ENCODE data around the gene MYRF. TPM values are rescaled to one million over a fixed set of nuclear protein-coding genes. Genes with fewer than 3 reads are reported as not detected.

Gene MYRF
- total and polyA plus RNA-seq, 2 of the 13 experiments (the other 11 are each of a cell fraction or from before 2014, with no cell fraction given): 10.2 to 25.9 TPM

DNA sequence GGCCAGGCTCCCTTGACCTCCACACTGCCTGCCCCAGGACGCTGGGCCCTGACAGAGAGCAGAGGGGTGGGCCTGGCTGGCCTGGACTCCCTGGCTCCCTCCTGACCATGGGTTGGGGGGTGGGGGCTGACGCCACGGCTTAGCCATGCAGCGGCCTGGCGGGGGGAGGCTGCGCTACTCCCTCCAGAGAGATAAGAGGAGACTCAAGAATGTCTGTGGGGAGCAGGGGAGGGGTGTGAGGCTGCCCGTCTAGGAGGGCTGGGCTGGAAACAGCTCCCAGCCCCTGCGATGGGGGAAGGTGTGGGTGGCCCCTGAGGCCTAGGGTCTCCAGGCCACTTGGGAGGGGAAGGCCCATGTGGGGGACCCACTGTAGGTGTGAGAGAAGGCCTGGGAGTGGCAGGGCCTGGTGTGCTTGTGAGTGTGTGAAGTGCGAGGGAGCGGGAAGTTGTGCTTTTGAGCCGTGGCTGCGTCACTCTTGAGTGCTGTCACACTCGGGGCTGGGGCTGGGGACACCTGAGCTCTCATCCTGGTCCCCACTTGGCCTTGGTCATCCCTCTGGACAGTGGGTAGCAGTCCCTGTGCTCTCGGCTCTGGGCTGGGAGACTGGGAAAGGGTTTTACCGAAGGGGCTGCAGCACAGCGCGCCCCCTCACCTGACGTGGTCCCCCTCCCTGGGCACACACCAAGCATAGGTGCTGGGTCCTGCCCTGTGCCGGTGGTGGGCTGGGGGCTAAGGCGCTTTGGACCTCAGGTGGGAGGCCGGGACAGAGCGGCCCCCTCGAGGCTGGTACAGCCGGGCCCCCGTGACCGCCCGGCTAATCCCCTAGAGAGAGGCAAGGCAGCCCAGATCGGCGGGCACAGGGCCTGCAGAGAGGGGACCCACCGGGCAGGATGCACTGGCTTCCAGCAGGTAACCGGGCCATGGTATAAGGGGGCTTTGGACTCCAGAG lies 2.4 kb downstream of the MYRF start (continued):
- TF ChIP-seq ZNF691 (CRISPR knock-in tag; IDR thresholded peaks at IDR 0.05; ENCODE audit: borderline replicate concordance, low read depth) (0 out of 2 replicates have a peak, but pooled peaks have one; percentile 19), RBFOX2 (IDR thresholded peaks at IDR 0.05; ENCODE audit: low read depth, low read length) (peak; percentile 37; the same call in 1 of the 2 replicates), TOE1 (CRISPR knock-in tag; IDR thresholded peaks at IDR 0.05) (no peak), HNRNPL (IDR thresholded peaks at IDR 0.05; ENCODE audit: low read depth, low read length) (0 out of 2 replicates have a peak, but pooled peaks have one; percentile 38)

DNA sequence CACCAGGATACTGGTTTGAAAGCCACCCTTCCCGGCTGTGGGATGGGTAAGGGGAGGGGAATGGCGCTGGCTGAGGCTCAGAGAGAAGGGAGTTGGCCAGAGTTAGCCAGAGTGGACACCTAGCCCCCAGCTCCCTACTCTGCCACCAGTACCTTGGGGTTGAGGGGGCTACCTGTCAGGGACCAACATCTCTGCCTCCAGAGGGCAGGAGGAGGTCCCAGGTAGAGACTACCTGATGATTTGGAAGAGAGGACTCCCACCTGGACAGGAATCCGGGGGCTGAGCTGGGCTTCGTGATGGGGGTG lies 3.7 kb downstream of the MYRF start:
- Histone ChIP-seq H4K20me1 (ENCODE audit: insufficient read depth, low read length) (no peaks in the 10 kb centered on the region), H2AFZ (ENCODE audit: low read length) (no peak overlapping the region), H3K79me2 (ENCODE audit: insufficient read depth, low read length) (peaks cover 67% of the 10 kb centered on the region), H3K4me1 (ENCODE audit: insufficient read depth, low read length) (peaks cover 76% of the 10 kb centered on the region), H3K4me2 (ENCODE audit: low read depth, low read length) (peak overlapping the region; percentile 93), H3K9ac (ENCODE audit: insufficient read depth, low read depth, low read length) (peak overlapping the region; percentile 89), H3K4me3 (replicated peaks in 1 of 3; ENCODE audit: insufficient read depth in 1 of 3, low read depth in 2 of 3, low read length in 3 of 3) (peak overlapping the region in 2 of 3 experiments; percentile 66 to 69; a peak in 5 of 6 replicates), H3K27me3 (ENCODE audit: control insufficient read depth in 1 of 2, insufficient read depth in 2 of 2, low read length in 2 of 2) (no peaks in the 10 kb centered on the region), H3K27ac (ENCODE audit: extremely low read length, insufficient read depth, low read length) (peak overlapping the region; percentile 100), H3K36me3 (replicated peaks in 1 of 2; ENCODE audit: control insufficient read depth in 1 of 2, insufficient read depth in 2 of 2, low read length in 2 of 2) (no peaks in the 10 kb centered on the region), H3K9me3 (ENCODE audit: low read length) (no peaks in the 10 kb centered on the region)
- no TSS peak for BruUV-seq (replicated peaks)
- ChIA-PET POLR2A (interaction anchor here (1.2 to 4.6 kb wide), 9 partner anchors 8 to 218 kb away, joined by 3 to 92 read pairs (median 11); partner anchors contain the start of genes FEN1 and TMEM258), CTCF (ENCODE audit: low intra/inter-chr PET ratio, low total read pairs) (interaction anchor here (1.2 to 1.3 kb wide), 2 partner anchors 13 to 20 kb away, joined by 4 to 8 read pairs; no protein-coding TSS in a partner anchor)
- ATAC-seq (peak; percentile 5), DNase-seq (ENCODE audit: low spot score) (no peak), FAIRE-seq (no peak)
- intact Hi-C loops (cut with micrococcal nuclease; ENCODE audit: unreplicated experiment) (no loop called here), in situ Hi-C loops (cut with HindIII; ENCODE audit: extremely low pct_ligation_motif_present, low pct_unique_long_range_greater_than_20kb) (no loop called here)
- 38% methylated on average over 2 of the region's 4 CpGs for WGBS (ENCODE audit: low lambda C conversion rate)
- TF ChIP-seq SNAPC2 (CRISPR knock-in tag; IDR thresholded peaks at IDR 0.05) (peak; percentile 52; the same call in 1 of the 2 replicates), ATF4 (CRISPR knock-in tag; IDR thresholded peaks at IDR 0.05) (no peak), PHF5A (CRISPR knock-in tag; IDR thresholded peaks at IDR 0.05; ENCODE audit: low read depth, unreplicated experiment) (no peak), DZIP1 (CRISPR knock-in tag; IDR thresholded peaks at IDR 0.05) (0 out of 2 replicates have a peak, but pooled peaks have one; percentile 2), ZEB1 (IDR thresholded peaks at IDR 0.05; ENCODE audit: insufficient replicate concordance, low read depth) (peak; percentile 44), TAF1 (CRISPR knock-in tag; IDR thresholded peaks at IDR 0.05) (no peak), SALL1 (CRISPR knock-in tag; IDR thresholded peaks at IDR 0.05) (no peak), CAMTA2 (CRISPR knock-in tag; IDR thresholded peaks at IDR 0.05; ENCODE audit: borderline replicate concordance) (no peak), BRD4 (CRISPR knock-in tag; IDR thresholded peaks at IDR 0.05) (no peak), ZNF274 (CRISPR knock-in tag; IDR thresholded peaks at IDR 0.05) (0 out of 2 replicates have a peak, but pooled peaks have one; percentile 11)
- TF ChIP-seq, protein P1, sequence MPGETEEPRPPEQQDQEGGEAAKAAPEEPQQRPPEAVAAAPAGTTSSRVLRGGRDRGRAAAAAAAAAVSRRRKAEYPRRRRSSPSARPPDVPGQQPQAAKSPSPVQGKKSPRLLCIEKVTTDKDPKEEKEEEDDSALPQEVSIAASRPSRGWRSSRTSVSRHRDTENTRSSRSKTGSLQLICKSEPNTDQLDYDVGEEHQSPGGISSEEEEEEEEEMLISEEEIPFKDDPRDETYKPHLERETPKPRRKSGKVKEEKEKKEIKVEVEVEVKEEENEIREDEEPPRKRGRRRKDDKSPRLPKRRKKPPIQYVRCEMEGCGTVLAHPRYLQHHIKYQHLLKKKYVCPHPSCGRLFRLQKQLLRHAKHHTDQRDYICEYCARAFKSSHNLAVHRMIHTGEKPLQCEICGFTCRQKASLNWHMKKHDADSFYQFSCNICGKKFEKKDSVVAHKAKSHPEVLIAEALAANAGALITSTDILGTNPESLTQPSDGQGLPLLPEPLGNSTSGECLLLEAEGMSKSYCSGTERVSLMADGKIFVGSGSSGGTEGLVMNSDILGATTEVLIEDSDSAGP (CRISPR knock-in tag; IDR thresholded peaks at IDR 0.05; ENCODE audit: borderline replicate concordance): peak; percentile 7; the same call in 1 of the 2 replicates

Data from HepG2 (cell line).